AML-193 (cell line): Measurements from ENCODE around the gene LRRC4C.

Experiments used
- DNase-seq, 2 experiments: peaks; one replicate each; lab custom pipeline; 2025; lab: John Stamatoyannopoulos, UW

LRRC4C gene

GRCh38 chr11:41323446-41323845 lies 136.0 kb downstream of the LRRC4C start:
- DNase-seq = no peak

GRCh38 chr11:41320653-41321052 lies 138.8 kb downstream of the LRRC4C start:
- DNase-seq = no peak

- DNase-seq = no peak
Measured at GRCh38 chr11:41320238-41320637, 139.2 kb downstream of the LRRC4C start.

GRCh38 chr11:41319434-41319833 lies 140.0 kb downstream of the LRRC4C start:
- no peak for DNase-seq

DNA sequence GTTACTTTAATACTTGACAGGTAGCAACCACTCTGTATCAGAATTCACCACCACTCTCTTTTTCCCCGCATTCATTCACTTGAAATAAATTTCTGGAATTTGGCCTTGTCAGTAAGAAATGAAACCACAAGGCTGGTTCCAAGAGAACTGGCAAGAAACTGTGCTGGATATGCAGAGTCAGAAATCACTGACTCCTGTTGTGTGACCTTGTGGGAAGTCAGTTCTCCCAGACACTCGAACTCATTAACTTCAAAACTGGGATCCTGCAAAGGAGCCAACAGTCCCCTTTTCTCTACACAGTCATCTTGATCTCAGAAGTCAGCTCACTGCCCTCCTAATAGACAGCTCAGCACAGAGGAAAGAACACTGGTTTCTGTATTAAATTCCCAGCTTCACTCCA lies 142.7 kb downstream of the LRRC4C start:
- DNase-seq = no peak

DNA sequence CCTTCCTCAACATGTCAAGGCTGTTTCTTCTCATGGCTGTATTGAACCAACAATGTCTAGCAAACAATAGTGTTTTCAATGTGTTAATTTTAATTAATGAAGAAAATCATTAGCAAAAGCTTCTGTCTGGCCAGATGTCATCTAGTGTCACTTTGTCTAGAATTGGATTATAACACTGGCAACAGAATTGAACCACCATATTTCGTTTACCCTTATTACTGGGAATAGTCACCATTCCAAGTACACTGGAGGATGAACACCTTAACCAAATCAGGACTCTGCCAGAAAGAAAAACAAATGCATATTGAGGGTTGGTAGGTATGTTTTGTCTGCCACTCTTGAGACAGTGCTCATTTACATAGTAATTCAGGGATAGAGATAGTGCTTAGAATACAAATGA lies 146.2 kb downstream of the LRRC4C start:
- no peak for DNase-seq

DNA sequence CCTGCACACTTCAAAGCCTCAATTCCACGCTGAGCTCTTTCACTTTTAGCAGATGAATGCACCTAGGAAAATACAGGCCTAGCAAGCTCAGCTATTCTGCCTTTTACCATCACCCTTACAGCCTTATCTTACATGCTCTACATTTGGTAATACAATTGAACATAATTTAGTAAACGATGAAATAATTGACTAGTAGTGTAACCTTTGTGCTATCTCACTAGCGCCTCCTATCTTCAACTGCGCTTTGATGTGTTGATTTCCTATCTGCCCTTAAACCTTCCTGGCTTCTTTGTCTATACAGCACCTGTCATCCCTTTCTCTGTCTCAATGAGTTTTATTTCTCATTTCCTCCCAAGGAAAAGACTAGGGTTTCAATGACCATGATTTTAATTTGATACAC lies 149.7 kb downstream of the LRRC4C start:
- DNase-seq = peak in 1 of 2 experiments; percentile 0

- no peak for DNase-seq
Measured at GRCh38 chr11:41309111-41309522, 150.3 kb downstream of the LRRC4C start.

DNA sequence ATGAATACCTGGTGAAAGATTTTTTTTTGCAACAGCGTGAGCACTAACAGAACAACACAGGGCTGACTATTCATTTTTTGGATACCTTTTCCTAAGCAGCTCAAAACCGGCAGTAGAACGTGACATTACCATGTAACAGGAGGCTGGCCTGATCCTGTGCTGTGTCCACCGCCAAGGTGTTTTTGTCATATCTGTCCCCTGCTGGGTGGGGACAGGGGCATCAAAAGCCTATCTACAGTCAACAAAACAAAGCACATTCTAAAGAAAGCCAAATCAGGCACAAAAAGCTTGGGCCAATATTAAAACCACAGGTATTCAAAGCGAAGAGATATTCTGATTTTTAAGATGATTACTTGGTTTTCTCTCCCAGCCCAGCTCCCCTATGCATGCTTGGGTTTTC lies 151.2 kb downstream of the LRRC4C start:
- DNase-seq = no peak

DNA sequence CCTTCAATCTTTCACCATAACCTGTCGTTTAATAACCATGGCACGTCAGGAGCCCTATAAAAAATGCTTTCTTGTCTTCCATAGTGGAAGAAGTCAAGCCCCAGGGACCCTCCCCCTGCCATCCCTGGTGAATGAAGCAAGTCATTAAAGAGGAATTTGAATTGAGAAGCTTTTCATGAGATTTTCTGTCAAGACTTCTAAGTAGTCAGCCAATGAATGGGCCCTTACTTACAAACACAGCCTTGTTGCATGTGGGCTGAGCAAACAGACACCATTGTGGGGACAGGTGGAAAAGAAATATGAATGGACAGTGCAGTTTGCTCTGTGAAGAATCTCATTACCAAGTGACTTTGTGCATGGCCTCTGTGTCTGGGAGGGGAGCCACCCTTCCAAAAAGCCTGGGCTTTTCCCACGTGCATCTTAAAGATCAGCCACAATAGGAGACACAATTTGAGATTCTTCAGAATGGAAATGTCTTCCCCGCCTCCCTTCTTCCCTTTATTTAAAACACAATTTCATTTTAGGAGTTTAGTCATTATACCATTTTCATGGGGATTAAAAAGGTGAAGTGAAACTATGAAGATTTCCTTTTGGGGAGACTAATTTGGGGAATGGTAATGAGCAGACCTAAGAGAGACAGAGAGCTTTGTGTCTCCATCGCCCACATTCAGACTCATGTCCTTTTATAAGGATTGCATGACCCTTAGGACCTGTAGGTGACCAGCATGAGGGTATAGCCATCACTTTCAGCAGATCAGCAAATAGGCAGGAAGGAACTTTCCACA lies 152.0 kb downstream of the LRRC4C start:
- DNase-seq = no peak

GRCh38 chr11:41306431-41306830 lies 153.0 kb downstream of the LRRC4C start:
- no peak for DNase-seq

DNA sequence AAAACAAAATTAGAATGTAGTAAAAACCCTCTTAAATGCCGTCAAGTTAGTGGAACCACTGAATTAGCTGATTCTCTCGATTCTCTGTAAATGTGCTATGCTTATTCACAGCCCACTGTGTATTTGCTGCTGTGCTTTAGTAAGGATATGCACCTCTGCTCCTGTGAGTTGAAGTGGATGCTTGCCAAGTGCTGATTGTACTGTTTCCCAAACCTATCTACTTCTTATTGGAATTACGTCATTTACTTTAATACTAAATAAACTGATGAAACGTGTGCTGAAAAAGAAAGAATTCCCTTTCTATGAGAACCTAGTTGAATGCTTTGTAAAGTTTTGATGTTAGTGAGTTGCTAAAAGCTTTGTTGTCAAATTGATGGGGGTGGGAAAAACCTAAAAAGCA lies 158.4 kb downstream of the LRRC4C start:
- no peak for DNase-seq

- DNase-seq = no peak
Measured at GRCh38 chr11:41289408-41289807, 170.0 kb downstream of the LRRC4C start.

DNA sequence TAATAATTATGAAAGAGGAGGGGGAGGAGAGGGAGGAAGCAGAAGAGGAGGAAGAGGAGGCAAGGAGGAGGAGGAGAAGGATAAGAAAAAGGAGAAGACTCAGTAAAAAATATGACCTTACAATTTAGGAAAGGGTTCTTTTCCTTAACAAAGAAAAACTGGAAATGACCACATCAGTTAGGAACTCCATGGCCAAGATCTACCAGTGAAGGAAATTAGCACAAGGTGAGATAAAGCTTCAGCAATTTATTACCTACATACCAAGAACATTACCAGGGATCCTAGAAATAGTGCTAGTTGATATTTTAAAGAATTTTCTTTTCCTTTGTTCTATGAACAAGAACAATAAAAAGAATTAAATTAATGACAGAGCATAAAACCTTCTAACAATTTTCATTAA lies 172.7 kb downstream of the LRRC4C start:
- DNase-seq = no peak

DNA sequence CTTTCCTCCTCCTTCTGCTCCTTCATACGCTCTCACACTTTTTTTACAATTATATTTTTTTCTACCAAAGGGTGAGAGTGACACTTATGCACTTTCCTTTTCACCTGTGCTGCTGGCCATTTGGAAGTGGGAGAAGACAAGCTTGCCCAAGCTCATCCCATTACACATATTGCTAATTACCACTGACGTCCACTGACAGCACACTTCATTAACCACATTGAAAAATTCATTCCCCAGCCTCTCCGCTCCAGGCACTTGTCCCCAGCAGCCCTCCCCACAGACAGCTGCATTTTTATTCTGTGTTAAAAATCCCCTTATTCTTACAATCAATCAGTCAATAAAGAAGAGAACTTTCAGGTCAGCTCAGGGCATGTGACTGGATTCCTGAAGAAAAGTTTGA lies 175.1 kb downstream of the LRRC4C start:
- DNase-seq = no peak

DNA sequence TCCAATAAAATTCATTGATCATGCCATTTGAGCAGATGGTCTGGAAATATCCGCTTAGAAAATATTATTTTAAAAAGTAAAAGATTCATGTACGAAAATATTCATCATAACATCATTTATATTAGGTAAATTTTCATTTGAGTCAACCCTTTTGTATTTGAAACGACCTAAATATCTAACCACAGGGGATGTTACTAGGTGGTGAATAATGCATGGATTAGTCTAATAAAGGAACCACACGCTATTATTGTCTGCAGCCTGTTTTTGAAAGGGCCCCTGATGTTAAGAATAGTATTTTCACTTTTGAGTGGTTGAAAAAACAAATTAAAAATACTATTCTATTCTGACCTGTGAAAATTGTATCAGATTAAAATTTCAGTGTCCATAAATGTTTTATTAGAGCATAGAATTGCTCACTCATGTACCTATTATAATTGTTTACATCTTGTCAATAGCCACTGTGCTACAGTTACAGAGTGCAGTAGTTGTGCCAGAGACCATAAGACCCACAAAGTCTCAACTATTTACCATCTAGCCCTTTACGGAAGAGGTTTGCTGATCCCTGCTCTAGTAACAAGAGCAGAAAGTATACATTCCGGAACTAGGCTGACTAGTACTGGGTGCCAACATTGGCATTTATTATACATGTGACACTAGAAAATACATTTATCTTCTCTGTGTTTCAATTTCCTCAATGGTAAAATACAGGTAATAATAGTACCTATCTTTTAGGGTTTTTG lies 176.1 kb downstream of the LRRC4C start:
- DNase-seq = no peak

- DNase-seq = no peak
Measured at GRCh38 chr11:41282395-41282794, 177.1 kb downstream of the LRRC4C start.

GRCh38 chr11:41281131-41281742 lies 178.2 kb downstream of the LRRC4C start:
- no peak for DNase-seq

GRCh38 chr11:41274831-41275230 lies 184.6 kb downstream of the LRRC4C start:
- no peak for DNase-seq

DNA sequence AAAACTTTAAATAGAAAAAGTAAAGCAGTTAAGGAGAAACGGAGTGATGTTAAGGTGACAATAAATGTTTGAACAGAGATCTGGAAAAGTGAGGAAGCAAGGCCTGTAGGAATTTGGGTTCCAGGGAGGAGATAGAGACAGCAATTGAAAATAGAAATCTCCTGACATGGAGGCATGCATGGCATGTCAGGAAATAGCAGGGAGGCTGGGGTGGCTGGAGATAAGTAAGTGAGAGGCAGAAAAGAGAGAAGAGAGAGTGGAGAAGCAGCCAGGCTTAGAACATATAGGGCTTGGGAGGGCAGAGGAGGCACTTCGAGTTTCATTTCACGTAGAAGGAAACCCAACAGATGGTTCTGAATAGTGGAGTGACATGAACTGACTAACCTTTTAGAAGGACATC lies 185.5 kb downstream of the LRRC4C start:
- no peak for DNase-seq

- DNase-seq = no peak
Measured at GRCh38 chr11:41267451-41267850, 192.0 kb downstream of the LRRC4C start.

DNA sequence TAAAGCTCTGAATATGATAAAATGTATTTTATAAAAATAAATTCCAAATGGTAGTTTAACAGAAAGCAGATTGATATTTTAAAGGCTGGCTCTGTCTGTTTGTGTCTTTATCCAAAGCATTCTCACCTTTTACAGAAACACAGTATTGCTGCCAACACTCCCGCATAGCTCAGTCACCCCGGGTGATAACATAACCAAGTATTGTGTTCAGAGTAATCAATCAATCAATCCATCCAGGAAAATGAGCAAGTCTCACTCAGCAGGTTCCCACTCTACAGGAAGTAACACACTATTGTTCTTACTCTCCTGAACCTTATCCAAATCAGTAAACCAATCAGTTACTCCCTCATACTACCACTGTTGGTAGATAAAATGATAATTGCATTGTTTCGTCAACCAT lies 203.4 kb downstream of the LRRC4C start:
- no peak for DNase-seq

DNA sequence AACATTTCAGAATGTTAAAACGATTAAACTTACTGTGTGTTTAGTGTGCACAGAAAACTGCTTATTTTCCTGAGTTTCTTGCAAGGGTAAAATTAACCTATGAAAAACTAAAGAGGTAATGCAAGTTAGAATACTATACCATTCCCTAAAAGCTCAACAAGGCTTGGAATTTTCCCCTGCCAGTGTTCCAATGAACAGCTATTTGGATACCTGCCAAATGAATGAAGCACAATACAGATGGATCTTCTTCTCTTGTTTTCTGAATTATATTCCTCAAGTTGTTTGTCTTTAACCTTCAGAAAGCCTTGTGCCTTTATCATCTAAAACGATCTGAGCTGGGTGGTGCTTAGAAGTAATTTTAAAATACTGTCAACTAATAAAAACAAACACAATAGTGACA lies 204.5 kb downstream of the LRRC4C start:
- no peak for DNase-seq
